Smooth muscle cell (in vitro differentiated cells): ENCODE results near the gene CACNA1I. TPM values are rescaled to one million over a fixed set of nuclear protein-coding genes. Genes with fewer than 3 reads are reported as not detected.

Experiments used
- DNase-seq: peaks from one replicate; lab custom pipeline; 2025; ENCODE audit not compliant: unreplicated experiment; lab: John Stamatoyannopoulos, UW
- H2AFZ ChIP-seq: fragments of 200-600 bp; sonication (generic); 2 replicates; pipeline ENCODE4 v1.6.0; 2016; ENCODE audit warnings: antibody characterized with exemption, low read depth, mild to moderate bottlenecking
- H3F3A ChIP-seq: fragments of 200-600 bp; sonication (generic); 2 replicates; pipeline ENCODE4 v1.6.0; 2017; ENCODE audit warnings: antibody characterized with exemption, low read depth
- H3K27ac ChIP-seq: fragments of 200-600 bp; sonication (generic); 2 replicates; pipeline ENCODE4 v1.5.1; 2016; ENCODE audit warnings: low read depth, mild to moderate bottlenecking
- H3K27me3 ChIP-seq: fragments of 200-600 bp; sonication (generic); 2 replicates; pipeline ENCODE4 v1.6.1; 2016; ENCODE audit warnings: low read depth, mild to moderate bottlenecking
- H3K36me3 ChIP-seq: fragments of 200-600 bp; sonication (generic); 2 replicates; pipeline ENCODE4 v1.5.1; 2016; ENCODE audit warnings: low read depth
- H3K4me1 ChIP-seq: fragments of 200-600 bp; sonication (generic); 2 replicates; pipeline ENCODE4 v1.5.1; 2016; ENCODE audit warnings: low read depth
- H3K4me2 ChIP-seq: fragments of 200-600 bp; sonication (generic); 2 replicates; pipeline ENCODE4 v1.6.0; 2016; ENCODE audit warnings: mild to moderate bottlenecking
- H3K4me3 ChIP-seq: fragments of 200-600 bp; sonication (generic); 2 replicates; pipeline ENCODE4 v1.5.1; 2016; ENCODE audit warnings: mild to moderate bottlenecking
- H3K79me2 ChIP-seq: fragments of 200-600 bp; sonication (generic); 2 replicates; pipeline ENCODE4 v1.6.0; 2016; ENCODE audit warnings: low read depth, mild to moderate bottlenecking
- H3K9ac ChIP-seq: fragments of 200-600 bp; sonication (generic); 2 replicates; pipeline ENCODE4 v1.6.0; 2016; ENCODE audit warnings: low read depth
- H3K9me3 ChIP-seq: fragments of 200-600 bp; sonication (generic); replicated peaks from 2 replicates; pipeline ENCODE4 v1.5.1; 2016; ENCODE audit warnings: low read depth
- H4K20me1 ChIP-seq: fragments of 200-600 bp; sonication (generic); 2 replicates; pipeline ENCODE4 v1.6.0; 2016; ENCODE audit warnings: low read depth
- WGBS: methylation state at CpG from one replicate; pipeline ENCODE4 v1.1.7; 2016; ENCODE audit warnings: low lambda C conversion rate; 5-methylcytosine and 5-hydroxymethylcytosine counted together
- polyA plus RNA-seq: library from polyadenylated mRNA; unstranded; fragments of >200 nt; fragmentation: Nextera tagmentation; extraction: Ambion mirVana; gene quantifications from 2 replicates; pipeline ENCODE4 v1.2.1, GENCODE V29; 2016
- total RNA-seq: library from RNA; depleted of rRNA; stranded (reverse); fragments of >200 nt; gene quantifications from 2 replicates; pipeline ENCODE4 v1.2.3, GENCODE V29; 2014
- TF ChIP-seq, protein P1 (sequence below): fragments of 200-600 bp; sonication (generic); IDR thresholded peaks from 2 replicates; pipeline ENCODE4 v1.5.1; 2017; ENCODE audit warnings: borderline replicate concordance, mild to moderate bottlenecking, antibody characterized with exemption; ENCODE audit not compliant: insufficient read depth, poor library complexity, severe bottlenecking

CACNA1I gene
- total and polyA plus RNA-seq, 2 experiments from 2014 or later, result not detected

DNA sequence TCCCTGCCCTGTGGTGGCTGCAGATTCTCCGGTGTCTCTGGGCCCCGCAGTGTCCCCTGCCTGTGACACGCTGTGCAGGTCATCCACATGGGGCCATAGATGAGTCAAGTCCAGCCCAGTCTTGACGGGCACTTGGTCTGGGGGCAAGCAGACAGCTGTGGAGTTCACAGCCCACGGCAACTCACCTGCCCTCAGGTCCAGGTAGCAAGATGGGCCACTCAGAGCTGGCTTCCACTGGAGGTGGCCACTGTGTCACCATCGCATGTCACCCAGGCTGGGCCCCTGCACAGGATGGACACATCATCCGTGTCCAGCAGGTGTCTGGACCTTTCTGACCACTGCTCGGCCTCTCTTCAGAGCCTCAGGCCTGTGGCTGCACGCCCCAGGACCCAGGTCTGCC is 109.9 kb downstream of the CACNA1I start:
- no peak overlapping the region for H2AFZ ChIP-seq
- no peak overlapping the region for H3K4me2 ChIP-seq
- no peaks in the 10 kb centered on the region for H3K4me1 ChIP-seq
- no peaks in the 10 kb centered on the region for H3K79me2 ChIP-seq
- WGBS, result 89% methylated on average over 9 of the region's 9 CpGs
- no peak overlapping the region for H3K9ac ChIP-seq
- DNase-seq, result no peak
- no peak overlapping the region for H3K4me3 ChIP-seq
- H3K27me3 ChIP-seq, result peaks cover 8% of the 10 kb centered on the region
- H3K36me3 ChIP-seq, result no peaks in the 10 kb centered on the region
- H3F3A ChIP-seq, result no peaks in the 10 kb centered on the region
- H3K27ac ChIP-seq, result no peak overlapping the region
- TF ChIP-seq, protein P1, sequence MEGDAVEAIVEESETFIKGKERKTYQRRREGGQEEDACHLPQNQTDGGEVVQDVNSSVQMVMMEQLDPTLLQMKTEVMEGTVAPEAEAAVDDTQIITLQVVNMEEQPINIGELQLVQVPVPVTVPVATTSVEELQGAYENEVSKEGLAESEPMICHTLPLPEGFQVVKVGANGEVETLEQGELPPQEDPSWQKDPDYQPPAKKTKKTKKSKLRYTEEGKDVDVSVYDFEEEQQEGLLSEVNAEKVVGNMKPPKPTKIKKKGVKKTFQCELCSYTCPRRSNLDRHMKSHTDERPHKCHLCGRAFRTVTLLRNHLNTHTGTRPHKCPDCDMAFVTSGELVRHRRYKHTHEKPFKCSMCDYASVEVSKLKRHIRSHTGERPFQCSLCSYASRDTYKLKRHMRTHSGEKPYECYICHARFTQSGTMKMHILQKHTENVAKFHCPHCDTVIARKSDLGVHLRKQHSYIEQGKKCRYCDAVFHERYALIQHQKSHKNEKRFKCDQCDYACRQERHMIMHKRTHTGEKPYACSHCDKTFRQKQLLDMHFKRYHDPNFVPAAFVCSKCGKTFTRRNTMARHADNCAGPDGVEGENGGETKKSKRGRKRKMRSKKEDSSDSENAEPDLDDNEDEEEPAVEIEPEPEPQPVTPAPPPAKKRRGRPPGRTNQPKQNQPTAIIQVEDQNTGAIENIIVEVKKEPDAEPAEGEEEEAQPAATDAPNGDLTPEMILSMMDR, result no peak
- H3K9me3 ChIP-seq, result no peaks in the 10 kb centered on the region
- H4K20me1 ChIP-seq, result no peaks in the 10 kb centered on the region

DNA sequence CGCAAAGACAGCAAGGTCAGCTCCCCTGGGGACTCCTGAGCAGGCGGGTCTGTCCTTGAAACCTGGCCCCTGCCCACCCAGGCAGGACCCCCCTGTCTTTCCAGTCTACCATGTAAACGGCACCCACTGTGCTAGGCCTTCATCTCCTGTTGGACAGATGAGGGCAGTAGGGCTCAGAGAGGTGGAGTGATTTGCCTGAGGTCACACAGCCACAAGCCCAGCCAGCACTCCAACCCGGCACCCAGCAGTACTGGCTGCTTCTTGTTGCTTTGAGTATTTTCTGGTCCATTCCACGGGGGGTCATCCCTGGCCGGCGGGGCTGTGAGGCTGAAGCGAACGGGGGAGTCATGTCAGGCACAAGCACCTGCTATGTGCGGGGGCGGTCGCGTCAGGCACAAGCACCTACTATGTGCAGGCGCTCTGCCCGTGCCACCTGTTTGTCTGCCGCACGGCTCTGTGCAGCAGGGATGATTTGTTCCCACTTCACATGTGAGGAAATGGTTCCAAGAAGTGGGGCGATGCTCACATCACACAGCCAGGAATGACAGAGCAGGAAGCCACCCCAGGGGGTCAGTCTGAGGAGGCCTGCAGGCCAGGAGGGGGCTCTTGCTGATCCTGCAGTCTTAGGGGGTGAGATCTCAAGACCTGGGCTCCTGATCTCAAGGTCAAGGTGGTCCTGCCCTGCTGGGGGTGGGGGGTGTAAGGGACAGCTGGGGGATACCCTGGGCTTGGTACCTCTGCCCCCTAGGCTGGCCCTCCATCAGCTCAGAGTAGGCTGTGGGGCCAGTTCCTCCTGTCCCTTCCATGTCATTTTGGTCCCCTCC is 110.7 kb downstream of the CACNA1I start:
- Histone ChIP-seq H3K27ac (no peak overlapping the region), H3K4me3 (no peak overlapping the region), H3K27me3 (peaks cover 2% of the 10 kb centered on the region), H2AFZ (no peak overlapping the region), H3K9ac (no peak overlapping the region), H3K79me2 (no peaks in the 10 kb centered on the region), H3K36me3 (no peaks in the 10 kb centered on the region), H4K20me1 (no peaks in the 10 kb centered on the region), H3K9me3 (no peaks in the 10 kb centered on the region), H3K4me2 (no peak overlapping the region), H3K4me1 (no peaks in the 10 kb centered on the region), H3F3A (no peaks in the 10 kb centered on the region)
- TF ChIP-seq, protein P1, result no peak
- whole genome bisulfite sequencing, result 91% methylated on average over 17 of the region's 18 CpGs
- DNase-seq, result no peak

DNA sequence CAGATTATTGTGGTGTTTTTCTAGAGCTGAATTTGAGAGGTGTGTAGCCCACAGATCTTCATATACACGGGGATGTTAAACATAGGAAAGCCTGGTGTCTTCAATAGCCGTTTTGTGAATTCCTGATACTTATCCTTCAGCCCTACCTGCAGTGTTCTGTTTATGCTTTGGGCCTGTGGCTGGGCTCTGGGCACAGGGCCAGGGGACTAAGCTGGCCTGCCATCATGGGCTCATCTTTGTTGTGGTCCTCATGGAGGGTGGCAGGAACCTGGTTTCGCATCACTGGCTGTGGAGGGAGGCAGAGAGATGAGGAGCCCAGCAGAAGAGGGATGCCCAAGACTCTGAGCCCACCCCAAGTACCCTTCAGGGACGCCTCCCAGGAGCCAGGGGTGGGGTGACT is 112.4 kb downstream of the CACNA1I start:
- WGBS, result 83% methylated on average over 4 of the region's 4 CpGs
- Histone ChIP-seq H3K4me3 (no peak overlapping the region), H3K36me3 (no peaks in the 10 kb centered on the region), H3K79me2 (no peaks in the 10 kb centered on the region), H3K9ac (no peak overlapping the region), H4K20me1 (no peaks in the 10 kb centered on the region), H3K4me2 (no peak overlapping the region), H3K9me3 (no peaks in the 10 kb centered on the region), H3K27ac (no peak overlapping the region), H2AFZ (no peak overlapping the region), H3K4me1 (no peaks in the 10 kb centered on the region), H3F3A (no peaks in the 10 kb centered on the region), H3K27me3 (no peaks in the 10 kb centered on the region)
- DNase-seq, result no peak
- TF ChIP-seq, protein P1, result no peak

DNA sequence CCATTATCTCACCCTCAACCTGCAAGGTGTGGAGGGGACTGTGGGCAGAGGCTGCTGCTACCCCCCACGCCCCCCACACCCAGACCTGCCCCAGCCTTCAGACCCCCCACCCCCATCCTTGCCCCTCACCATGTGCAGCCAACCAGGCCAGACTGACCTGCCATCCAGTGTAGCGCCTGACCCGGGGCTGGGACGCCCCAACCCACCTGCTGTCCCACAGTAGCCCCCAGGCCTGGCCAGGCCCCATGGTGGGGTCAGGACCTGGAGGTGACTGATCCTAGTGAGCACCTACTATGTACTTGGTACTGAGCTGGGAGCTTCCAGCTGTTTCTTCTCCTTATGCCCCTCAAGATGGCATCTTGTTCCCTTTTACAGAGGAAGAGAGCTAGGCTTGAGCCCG is 113.1 kb downstream of the CACNA1I start:
- Histone ChIP-seq H3K9me3 (no peaks in the 10 kb centered on the region), H3K27ac (no peak overlapping the region), H3K79me2 (no peaks in the 10 kb centered on the region), H2AFZ (no peak overlapping the region), H3K9ac (no peak overlapping the region), H3K4me1 (no peaks in the 10 kb centered on the region), H3F3A (no peaks in the 10 kb centered on the region), H3K36me3 (no peaks in the 10 kb centered on the region), H4K20me1 (no peaks in the 10 kb centered on the region), H3K4me3 (no peak overlapping the region), H3K4me2 (no peak overlapping the region), H3K27me3 (no peaks in the 10 kb centered on the region)
- TF ChIP-seq, protein P1, result no peak
- WGBS, result 100% methylated on average over 4 of the region's 5 CpGs
- DNase-seq, result no peak
